AG10803 (cell line): Measurements from ENCODE around the gene RPL13.

Source experiments
- DNase-seq: peaks from one replicate; pipeline ENCODE4 v3.0.0; 2010; ENCODE audit warnings: low read depth
- H3K4me3 ChIP-seq: 2 replicates; pipeline ENCODE4 v1.5.1; 2011; ENCODE audit warnings: mild to moderate bottlenecking, low read length, control low read depth
- CTCF ChIP-seq: conservative IDR thresholded peaks from 2 replicates; pipeline ENCODE4 v1.5.1; 2011; ENCODE audit warnings: mild to moderate bottlenecking, low read length, control low read depth, inconsistent platforms

RPL13 gene

GRCh38 chr16:89563639-89564392 is 3.3 kb downstream of the RPL13 start:
- no peak for TF ChIP-seq CTCF
- H3K4me3 ChIP-seq: peak overlapping the region; percentile 9; the same call in 1 of the 2 replicates
- no peak for DNase-seq

- DNase-seq: no peak
- H3K4me3 ChIP-seq: no peak overlapping the region
- no peak for TF ChIP-seq CTCF
These were observed 4.2 kb downstream of the RPL13 start for GRCh38 chr16:89564476-89565255.

GRCh38 chr16:89565256-89565505 is 4.7 kb downstream of the RPL13 start:
- TF ChIP-seq CTCF: no peak
- no peak overlapping the region for H3K4me3 ChIP-seq
- DNase-seq: no peak

GRCh38 chr16:89565506-89566372 is 5.3 kb downstream of the RPL13 start:
- peak overlapping the region; percentile 27 for H3K4me3 ChIP-seq
- DNase-seq: no peak
- peak; percentile 55 for TF ChIP-seq CTCF

GRCh38 chr16:89567656-89568594 is 7.4 kb downstream of the RPL13 start:
- no peak for TF ChIP-seq CTCF
- no peak for DNase-seq
- no peak overlapping the region for H3K4me3 ChIP-seq

- no peak for DNase-seq
- no peak for TF ChIP-seq CTCF
- H3K4me3 ChIP-seq: no peak overlapping the region
These were observed 9.2 kb downstream of the RPL13 start for GRCh38 chr16:89569506-89570341.
